ENCODE measurements around the gene GNG7.
A peak's percentile ranks its signal among the peaks of the same experiment; 100 is the strongest.
"Not testable (repeated sequence)": the region's sequence is repeated elsewhere in the genome, so short reads cannot be mapped to it uniquely, and the experiment has no call there.

The GNG7 gene

DNA sequence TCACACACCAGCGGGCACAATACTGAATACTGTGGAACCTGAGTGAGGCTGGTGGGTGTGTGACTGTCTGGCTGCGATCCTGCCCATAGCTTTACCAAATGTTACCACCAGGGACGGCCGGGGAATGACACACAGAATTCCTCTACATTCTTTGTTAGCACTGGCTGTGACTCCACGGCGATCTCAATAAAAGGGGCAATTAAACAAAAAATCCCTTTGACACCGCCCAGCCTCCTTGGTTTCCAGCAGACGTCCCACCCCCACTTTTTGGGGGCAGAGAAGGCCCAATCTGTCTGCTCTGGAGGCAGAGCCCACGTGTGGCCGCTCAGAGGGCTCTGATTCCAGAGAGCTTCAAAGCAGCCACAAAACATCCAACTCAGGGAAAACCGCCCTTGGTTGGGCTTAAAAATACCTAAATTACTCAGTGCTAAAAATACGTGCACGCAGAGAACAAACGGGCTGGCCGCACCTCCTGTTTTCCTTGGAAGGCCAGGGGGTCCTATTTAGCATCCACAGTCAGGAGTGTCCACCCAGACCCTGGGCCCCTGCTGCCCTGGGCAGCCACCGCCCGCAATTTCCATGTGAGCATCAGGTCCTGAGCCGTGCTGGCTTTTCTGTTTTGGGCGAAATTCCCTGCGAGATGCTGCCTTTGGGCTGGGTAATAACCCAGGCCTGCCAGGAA, 178.7 kb downstream of the GNG7 start:
- Histone ChIP-seq H3K4me2 (ENCODE audit: low read depth, low read length, poor library complexity, severe bottlenecking) (no peak overlapping the region), H3K4me1 (ENCODE audit: insufficient read depth, low read length, poor library complexity, severe bottlenecking) (no peaks in the 10 kb centered on the region), H3K4me3 (ENCODE audit: low read length, poor library complexity, severe bottlenecking) (no peak overlapping the region), H4K20me1 (ENCODE audit: insufficient read depth, low read length, poor library complexity, severe bottlenecking) (no peaks in the 10 kb centered on the region), H3K36me3 (ENCODE audit: insufficient read depth, low read length) (no peaks in the 10 kb centered on the region), H3K9ac (ENCODE audit: low read depth, low read length, poor library complexity, severe bottlenecking) (no peak overlapping the region), H3K79me2 (ENCODE audit: insufficient read depth, low read length) (no peaks in the 10 kb centered on the region), H2AFZ (ENCODE audit: low read length) (no peak overlapping the region), H3F3A (ENCODE audit: low read depth) (no peaks in the 10 kb centered on the region), H3K27me3 (ENCODE audit: insufficient read depth, low read length, poor library complexity, severe bottlenecking) (no peaks in the 10 kb centered on the region), H3K9me2 (replicated peaks; ENCODE audit: low read depth, low read length) (no peaks in the 10 kb centered on the region), H3K9me3 (ENCODE audit: insufficient read depth, low read depth, low read length) (no peaks in the 10 kb centered on the region)
- TF ChIP-seq, protein P1, sequence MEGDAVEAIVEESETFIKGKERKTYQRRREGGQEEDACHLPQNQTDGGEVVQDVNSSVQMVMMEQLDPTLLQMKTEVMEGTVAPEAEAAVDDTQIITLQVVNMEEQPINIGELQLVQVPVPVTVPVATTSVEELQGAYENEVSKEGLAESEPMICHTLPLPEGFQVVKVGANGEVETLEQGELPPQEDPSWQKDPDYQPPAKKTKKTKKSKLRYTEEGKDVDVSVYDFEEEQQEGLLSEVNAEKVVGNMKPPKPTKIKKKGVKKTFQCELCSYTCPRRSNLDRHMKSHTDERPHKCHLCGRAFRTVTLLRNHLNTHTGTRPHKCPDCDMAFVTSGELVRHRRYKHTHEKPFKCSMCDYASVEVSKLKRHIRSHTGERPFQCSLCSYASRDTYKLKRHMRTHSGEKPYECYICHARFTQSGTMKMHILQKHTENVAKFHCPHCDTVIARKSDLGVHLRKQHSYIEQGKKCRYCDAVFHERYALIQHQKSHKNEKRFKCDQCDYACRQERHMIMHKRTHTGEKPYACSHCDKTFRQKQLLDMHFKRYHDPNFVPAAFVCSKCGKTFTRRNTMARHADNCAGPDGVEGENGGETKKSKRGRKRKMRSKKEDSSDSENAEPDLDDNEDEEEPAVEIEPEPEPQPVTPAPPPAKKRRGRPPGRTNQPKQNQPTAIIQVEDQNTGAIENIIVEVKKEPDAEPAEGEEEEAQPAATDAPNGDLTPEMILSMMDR (conservative IDR thresholded peaks at IDR 0.05; ENCODE audit: low read length) = no peak
- no peak for TF ChIP-seq EZH2phosphoT487 (IDR thresholded peaks at IDR 0.05; ENCODE audit: borderline replicate concordance)

DNA sequence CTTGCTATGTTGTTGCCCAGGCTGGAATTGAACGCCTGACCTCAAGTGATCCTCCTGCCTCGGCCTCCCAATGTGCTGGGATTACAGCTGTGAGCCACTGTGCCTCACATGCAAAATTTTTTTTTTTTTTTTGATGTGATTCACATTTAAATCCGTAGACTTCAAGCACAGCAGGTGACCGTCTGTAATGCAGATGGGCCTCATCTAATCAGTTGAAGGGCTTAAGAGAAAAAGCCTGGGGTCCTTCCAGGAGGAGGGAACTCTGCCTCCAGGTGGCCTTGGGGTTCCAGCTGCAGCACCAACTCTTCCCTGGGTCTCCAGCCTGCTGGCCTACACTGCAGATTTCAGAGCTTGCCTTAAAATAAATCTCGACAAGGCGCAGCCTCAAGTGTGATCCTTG, 183.0 kb downstream of the GNG7 start:
- Histone ChIP-seq H3K4me1 (ENCODE audit: insufficient read depth, low read length, poor library complexity, severe bottlenecking) (peaks cover 9% of the 10 kb centered on the region), H3K4me2 (ENCODE audit: low read depth, low read length, poor library complexity, severe bottlenecking) (no peak overlapping the region), H3K4me3 (ENCODE audit: low read length, poor library complexity, severe bottlenecking) (no peak overlapping the region), H3K27me3 (ENCODE audit: insufficient read depth, low read length, poor library complexity, severe bottlenecking) (no peaks in the 10 kb centered on the region), H3K36me3 (ENCODE audit: insufficient read depth, low read length) (no peaks in the 10 kb centered on the region), H2AFZ (ENCODE audit: low read length) (no peak overlapping the region), H3K9ac (ENCODE audit: low read depth, low read length, poor library complexity, severe bottlenecking) (no peak overlapping the region), H3K9me3 (ENCODE audit: insufficient read depth, low read depth, low read length) (no peaks in the 10 kb centered on the region), H3K9me2 (replicated peaks; ENCODE audit: low read depth, low read length) (no peaks in the 10 kb centered on the region), H4K20me1 (ENCODE audit: insufficient read depth, low read length, poor library complexity, severe bottlenecking) (no peaks in the 10 kb centered on the region), H3F3A (ENCODE audit: low read depth) (no peaks in the 10 kb centered on the region), H3K79me2 (ENCODE audit: insufficient read depth, low read length) (no peaks in the 10 kb centered on the region)
- TF ChIP-seq, protein P1 (conservative IDR thresholded peaks at IDR 0.05; ENCODE audit: low read length) = no peak
- no peak for TF ChIP-seq EZH2phosphoT487 (IDR thresholded peaks at IDR 0.05; ENCODE audit: borderline replicate concordance)

DNA sequence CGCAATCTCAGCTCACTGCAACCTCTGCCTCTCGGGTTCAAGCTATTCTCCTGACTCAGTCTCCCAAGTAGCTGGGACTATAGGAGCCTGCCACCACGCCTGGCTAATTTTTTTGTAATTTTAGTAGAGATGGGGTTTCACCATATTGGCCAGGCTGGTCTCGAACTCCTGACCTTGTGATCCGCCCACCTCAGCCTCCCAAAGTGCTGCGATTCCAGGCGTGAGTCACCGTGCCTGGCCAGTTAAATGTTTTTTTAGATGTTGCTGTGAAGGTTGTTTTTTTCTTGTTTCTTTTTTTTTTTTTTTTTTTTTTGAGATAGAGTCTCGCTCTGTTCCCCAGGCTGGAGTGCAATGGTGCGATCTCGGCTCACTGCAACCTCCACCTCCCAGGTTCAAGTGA, 183.6 kb downstream of the GNG7 start:
- H3K4me3 ChIP-seq (ENCODE audit: low read length, poor library complexity, severe bottlenecking); H3K4me1 ChIP-seq (ENCODE audit: insufficient read depth, low read length, poor library complexity, severe bottlenecking); H3K9me2 ChIP-seq (replicated peaks; ENCODE audit: low read depth, low read length); H3K36me3 ChIP-seq (ENCODE audit: insufficient read depth, low read length); H4K20me1 ChIP-seq (ENCODE audit: insufficient read depth, low read length, poor library complexity, severe bottlenecking); H3K9me3 ChIP-seq (ENCODE audit: insufficient read depth, low read depth, low read length); H3K79me2 ChIP-seq (ENCODE audit: insufficient read depth, low read length); H2AFZ ChIP-seq (ENCODE audit: low read length); H3K27me3 ChIP-seq (ENCODE audit: insufficient read depth, low read length, poor library complexity, severe bottlenecking); H3F3A ChIP-seq (ENCODE audit: low read depth); H3K9ac ChIP-seq (ENCODE audit: low read depth, low read length, poor library complexity, severe bottlenecking): not testable (repeated sequence)
- H3K4me2 ChIP-seq (ENCODE audit: low read depth, low read length, poor library complexity, severe bottlenecking) = peak overlapping the region; percentile 59
